Measurements from ENCODE around the gene MYH11.

The MYH11 gene

DNA sequence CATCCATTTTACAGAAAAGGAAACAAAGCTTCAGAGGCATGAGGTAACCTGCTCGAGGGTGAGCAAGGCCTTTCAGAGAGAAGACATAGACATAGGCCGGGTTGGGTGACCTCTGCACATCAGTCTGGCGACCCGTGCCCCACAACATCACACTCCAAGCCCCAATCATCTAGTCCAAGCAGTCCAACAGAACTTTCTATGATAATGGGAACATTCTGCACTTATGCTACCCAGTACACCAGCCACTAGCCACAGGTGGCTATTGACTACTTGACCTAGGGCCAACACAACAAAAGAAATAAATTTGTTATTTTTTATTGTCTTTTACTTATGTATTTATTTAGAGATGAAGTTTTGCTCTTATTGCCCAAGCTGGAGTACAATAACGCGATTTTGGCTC is 20.8 kb downstream of the MYH11 start:
- H3K27ac ChIP-seq, result no peak overlapping the region
- TF ChIP-seq, protein P1, sequence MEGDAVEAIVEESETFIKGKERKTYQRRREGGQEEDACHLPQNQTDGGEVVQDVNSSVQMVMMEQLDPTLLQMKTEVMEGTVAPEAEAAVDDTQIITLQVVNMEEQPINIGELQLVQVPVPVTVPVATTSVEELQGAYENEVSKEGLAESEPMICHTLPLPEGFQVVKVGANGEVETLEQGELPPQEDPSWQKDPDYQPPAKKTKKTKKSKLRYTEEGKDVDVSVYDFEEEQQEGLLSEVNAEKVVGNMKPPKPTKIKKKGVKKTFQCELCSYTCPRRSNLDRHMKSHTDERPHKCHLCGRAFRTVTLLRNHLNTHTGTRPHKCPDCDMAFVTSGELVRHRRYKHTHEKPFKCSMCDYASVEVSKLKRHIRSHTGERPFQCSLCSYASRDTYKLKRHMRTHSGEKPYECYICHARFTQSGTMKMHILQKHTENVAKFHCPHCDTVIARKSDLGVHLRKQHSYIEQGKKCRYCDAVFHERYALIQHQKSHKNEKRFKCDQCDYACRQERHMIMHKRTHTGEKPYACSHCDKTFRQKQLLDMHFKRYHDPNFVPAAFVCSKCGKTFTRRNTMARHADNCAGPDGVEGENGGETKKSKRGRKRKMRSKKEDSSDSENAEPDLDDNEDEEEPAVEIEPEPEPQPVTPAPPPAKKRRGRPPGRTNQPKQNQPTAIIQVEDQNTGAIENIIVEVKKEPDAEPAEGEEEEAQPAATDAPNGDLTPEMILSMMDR (conservative IDR thresholded peaks at IDR 0.05), result no peak

DNA sequence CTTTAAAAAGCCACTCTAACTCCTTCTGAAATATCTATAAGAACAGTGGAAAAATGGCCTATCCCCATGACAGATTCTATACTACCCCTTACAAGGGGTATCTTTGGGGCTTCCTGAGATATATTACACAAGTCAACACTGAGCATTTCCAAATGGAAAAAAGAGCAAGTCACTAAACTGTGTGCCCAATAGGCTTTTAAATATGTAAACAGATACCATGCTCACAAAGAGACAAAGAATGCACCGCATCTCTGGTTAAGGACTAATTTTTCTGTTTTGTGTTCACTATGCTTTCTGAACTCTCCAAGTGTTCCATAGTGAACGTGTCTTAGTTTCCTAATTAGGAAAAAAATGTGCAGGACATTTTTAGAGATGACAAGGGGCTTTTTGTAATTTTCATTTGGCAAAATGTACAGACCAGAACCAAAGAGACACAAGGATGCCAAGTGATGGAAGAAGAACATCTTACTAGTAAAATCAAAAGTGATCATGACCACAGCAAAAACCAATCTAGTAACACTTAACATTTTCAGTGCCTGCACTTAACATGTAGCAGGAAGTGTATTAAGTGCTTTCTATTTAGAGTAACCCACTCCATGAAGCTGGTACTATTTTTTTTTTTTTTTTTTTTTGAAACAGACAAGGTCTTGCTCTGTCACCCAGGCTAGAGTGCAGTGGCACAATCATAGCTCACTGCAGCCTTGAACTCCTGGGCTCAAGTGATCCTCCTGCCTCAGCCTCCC is 21.5 kb downstream of the MYH11 start:
- TF ChIP-seq, protein P1 (conservative IDR thresholded peaks at IDR 0.05), result no peak
- no peak overlapping the region for H3K27ac ChIP-seq

DNA sequence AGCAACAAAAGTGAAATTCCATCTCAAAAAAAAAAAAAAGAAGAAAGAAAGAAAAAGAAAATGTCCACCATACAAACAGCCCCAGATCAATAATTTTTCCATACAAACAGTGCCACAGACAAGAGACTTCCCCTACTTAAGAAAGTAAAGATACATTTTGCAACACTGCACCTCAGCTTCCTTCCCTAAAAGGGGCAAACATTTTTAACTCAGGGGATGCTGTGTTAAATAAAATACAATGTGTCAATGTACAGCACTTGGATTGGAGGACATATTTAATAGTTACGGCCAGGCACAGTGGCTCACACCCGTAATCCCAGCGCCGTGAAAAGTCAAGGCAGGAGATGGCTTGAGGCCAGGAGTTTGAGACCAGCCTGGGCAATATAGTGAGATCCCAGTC is 22.3 kb downstream of the MYH11 start:
- TF ChIP-seq, protein P1 (conservative IDR thresholded peaks at IDR 0.05), result no peak

DNA sequence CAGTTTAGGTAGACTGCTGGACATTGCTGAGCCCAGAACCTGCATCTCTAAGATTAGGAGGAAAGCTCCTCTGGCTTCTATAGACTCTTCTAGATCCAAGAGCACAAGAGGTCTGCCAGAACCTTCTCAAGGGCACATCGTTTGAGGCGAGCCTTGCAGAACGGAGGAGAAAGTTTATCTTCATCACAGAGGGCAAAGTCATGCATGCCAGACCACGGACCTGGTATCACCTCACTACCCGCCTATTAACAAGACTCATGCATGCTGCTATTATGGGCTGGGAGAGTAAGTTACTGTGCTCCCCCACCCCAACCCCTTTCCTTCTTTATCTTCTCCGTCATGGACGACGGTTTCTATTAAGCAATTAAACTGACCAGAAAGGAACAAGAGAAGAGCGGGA is 23.3 kb downstream of the MYH11 start:
- no peak overlapping the region for H3K27ac ChIP-seq
- TF ChIP-seq, protein P1 (conservative IDR thresholded peaks at IDR 0.05), result no peak

More for the DNA sequence above, 22.3 kb downstream of the MYH11 start:
- H3K27ac ChIP-seq, result no peak overlapping the region

DNA sequence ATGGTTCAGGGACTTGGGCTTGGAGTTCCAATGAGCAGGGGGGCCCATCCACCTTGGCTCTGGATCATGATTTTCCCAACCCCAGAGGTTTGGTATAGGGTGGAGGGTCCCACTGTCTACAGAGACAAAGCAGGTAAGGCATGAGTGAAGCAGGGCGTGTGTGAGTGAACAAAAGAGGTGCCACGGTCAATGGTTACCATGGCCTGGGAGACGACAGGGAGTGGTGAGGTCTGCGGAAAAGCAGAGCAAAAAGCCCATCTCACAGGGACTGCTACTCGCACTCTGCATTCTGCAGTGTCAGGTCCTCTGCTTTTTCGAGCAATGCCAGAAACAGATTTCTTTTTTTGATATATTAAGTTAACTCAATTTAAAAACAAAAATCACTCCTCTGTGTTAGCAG is 24.6 kb downstream of the MYH11 start:
- TF ChIP-seq, protein P1 (conservative IDR thresholded peaks at IDR 0.05), result no peak
- H3K27ac ChIP-seq, result no peak overlapping the region

DNA sequence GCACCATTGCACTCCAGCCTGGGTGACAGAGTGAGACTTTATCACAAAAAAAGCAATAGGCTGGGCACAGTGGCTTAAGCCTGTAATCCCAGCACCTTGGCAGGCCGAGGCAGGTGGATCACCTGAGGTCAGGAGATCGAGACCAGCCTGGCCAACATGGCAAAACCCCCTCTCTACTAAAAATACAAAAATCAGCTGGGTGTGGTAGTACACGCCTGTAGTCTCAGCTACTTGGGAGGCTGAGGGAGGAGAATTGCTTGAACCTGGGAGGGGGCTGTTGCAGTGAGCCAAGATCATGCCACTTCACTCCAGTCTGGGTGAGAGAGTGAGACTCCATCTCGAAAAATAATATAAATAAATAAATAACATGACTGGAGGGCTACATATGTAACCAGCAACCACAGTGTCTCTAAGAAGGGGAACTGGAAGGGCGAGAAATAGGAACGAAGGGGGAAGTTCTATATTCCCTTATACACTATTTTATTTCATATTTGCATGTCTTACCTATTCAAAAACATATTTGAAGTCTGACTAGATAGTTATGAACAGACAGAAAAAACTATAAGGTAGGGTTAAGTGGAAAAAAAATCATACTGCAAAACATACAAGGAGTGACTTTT is 25.9 kb downstream of the MYH11 start:
- no peak overlapping the region for H3K27ac ChIP-seq
- TF ChIP-seq, protein P1 (conservative IDR thresholded peaks at IDR 0.05), result no peak

DNA sequence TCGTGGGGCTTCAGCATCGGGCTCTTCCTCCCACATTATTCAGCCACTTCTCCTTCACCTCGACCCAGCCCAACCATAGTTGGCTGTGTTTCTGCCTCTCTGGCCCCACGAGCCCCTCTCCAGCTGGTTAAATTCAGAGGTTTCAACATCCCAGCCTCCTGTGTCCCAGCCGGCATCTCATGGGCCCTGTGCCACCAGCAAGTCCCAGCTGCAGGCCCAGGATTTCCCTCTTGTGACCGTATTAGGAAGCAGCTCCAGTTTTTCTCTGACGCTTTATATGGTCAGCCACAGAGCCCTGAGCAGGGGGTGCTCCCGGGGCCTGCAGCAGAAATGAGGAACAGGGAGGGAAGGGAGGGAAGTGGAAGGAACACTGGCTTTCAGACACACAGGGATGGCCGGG is 27.4 kb downstream of the MYH11 start:
- TF ChIP-seq, protein P1 (conservative IDR thresholded peaks at IDR 0.05), result no peak
- H3K27ac ChIP-seq, result no peak overlapping the region
